ENCODE measurements around the gene MAPK6. TPM values are rescaled to one million over a fixed set of nuclear protein-coding genes. Genes with fewer than 3 reads are reported as not detected.

Gene MAPK6
- total and polyA plus RNA-seq, 2 of the 8 experiments (the other 6 are each of a cell fraction or from before 2014, with no cell fraction given): 22.6 to 108 TPM

DNA sequence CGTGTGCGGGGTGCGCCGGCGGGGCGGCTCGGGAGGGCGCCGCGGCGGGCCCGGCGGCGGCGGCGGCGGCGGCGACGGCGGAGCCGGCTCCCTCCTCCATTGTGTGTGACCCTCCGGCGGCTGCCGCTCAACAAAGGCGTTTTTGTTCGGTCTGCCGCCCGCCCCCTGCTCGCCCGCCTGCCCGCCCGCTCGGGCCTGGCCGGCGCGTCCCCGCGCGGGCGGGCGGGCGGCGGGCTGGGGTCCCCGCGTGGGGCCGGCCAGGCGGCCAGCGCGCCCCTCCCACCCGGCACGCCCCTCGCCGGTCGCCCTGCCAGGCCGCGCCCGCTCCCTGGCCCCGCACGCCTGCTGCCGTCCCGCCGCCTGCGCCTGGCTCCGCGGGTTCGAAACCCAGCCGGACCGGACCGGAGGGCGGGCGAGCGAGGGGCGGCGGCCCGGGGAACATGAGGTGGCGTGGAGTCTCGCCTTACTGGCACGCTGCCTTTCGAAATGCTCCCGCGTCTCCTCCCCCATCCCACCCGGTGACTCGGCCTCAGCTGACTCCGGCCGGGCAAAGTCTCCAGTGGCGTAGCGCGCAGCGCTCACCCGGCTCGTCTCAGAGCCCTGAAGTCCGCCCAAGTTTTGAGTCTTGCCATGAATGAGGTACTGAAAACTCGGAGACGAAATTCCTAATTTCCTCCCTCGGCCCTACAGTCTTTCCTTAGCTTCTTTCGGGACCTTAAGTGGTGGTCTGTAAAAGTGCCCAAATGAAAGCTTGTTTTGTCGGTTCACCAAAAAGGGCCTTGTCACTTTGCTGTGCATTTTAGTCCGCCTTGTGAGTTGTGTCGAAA, 588 bp downstream of the MAPK6 start (continued):
- no peak for TF ChIP-seq RXRA (IDR thresholded peaks at IDR 0.05; ENCODE audit: insufficient read depth, low read depth, low read length)
- TF ChIP-seq EGR1 (IDR thresholded peaks at IDR 0.05; ENCODE audit: borderline replicate concordance, low read depth, low read length): no peak
- TF ChIP-seq, protein P1, sequence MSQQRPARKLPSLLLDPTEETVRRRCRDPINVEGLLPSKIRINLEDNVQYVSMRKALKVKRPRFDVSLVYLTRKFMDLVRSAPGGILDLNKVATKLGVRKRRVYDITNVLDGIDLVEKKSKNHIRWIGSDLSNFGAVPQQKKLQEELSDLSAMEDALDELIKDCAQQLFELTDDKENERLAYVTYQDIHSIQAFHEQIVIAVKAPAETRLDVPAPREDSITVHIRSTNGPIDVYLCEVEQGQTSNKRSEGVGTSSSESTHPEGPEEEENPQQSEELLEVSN (IDR thresholded peaks at IDR 0.05): no peak
- TF ChIP-seq SIN3A (conservative IDR thresholded peaks at IDR 0.05 in 1 of 2, IDR thresholded peaks at IDR 0.05 in 1 of 2; ENCODE audit: low read depth in 1 of 2, low read length in 2 of 2): no peak; a peak in 1 of 4 replicates
- TF ChIP-seq CHD1 (IDR thresholded peaks at IDR 0.05; ENCODE audit: low read depth, low read length): no peak
- TF ChIP-seq, protein P2, sequence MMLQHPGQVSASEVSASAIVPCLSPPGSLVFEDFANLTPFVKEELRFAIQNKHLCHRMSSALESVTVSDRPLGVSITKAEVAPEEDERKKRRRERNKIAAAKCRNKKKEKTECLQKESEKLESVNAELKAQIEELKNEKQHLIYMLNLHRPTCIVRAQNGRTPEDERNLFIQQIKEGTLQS (IDR thresholded peaks at IDR 0.05; ENCODE audit: insufficient read depth, low read depth, low read length): no peak
- no peak for TF ChIP-seq JUN (IDR thresholded peaks at IDR 0.05; ENCODE audit: low read depth, low read length)
- TF ChIP-seq MAFK (IDR thresholded peaks at IDR 0.05; ENCODE audit: low read depth, low read length): no peak
- no peak for TF ChIP-seq TCF12 (IDR thresholded peaks at IDR 0.05; ENCODE audit: low read depth, low read length)
- TF ChIP-seq ASH2L (IDR thresholded peaks at IDR 0.05; ENCODE audit: low read length): peak; percentile 58
- 0 out of 2 replicates have a peak, but pooled peaks have one; percentile 12 for TF ChIP-seq RBBP5 (IDR thresholded peaks at IDR 0.05; ENCODE audit: borderline replicate concordance, low read depth, low read length)
- TF ChIP-seq KDM1A (IDR thresholded peaks at IDR 0.05; ENCODE audit: borderline replicate concordance, low read length): no peak
- peak; percentile 64 for TF ChIP-seq POLR2AphosphoS5 (IDR thresholded peaks at IDR 0.05; ENCODE audit: low read depth, low read length)
- TF ChIP-seq, protein P3, sequence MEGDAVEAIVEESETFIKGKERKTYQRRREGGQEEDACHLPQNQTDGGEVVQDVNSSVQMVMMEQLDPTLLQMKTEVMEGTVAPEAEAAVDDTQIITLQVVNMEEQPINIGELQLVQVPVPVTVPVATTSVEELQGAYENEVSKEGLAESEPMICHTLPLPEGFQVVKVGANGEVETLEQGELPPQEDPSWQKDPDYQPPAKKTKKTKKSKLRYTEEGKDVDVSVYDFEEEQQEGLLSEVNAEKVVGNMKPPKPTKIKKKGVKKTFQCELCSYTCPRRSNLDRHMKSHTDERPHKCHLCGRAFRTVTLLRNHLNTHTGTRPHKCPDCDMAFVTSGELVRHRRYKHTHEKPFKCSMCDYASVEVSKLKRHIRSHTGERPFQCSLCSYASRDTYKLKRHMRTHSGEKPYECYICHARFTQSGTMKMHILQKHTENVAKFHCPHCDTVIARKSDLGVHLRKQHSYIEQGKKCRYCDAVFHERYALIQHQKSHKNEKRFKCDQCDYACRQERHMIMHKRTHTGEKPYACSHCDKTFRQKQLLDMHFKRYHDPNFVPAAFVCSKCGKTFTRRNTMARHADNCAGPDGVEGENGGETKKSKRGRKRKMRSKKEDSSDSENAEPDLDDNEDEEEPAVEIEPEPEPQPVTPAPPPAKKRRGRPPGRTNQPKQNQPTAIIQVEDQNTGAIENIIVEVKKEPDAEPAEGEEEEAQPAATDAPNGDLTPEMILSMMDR (IDR thresholded peaks at IDR 0.05; ENCODE audit: control extremely low read depth in 1 of 3, insufficient read depth in 1 of 3, low read depth in 1 of 3, low read length in 3 of 3): no peak
- TF ChIP-seq, protein P4, sequence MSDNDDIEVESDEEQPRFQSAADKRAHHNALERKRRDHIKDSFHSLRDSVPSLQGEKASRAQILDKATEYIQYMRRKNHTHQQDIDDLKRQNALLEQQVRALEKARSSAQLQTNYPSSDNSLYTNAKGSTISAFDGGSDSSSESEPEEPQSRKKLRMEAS (IDR thresholded peaks at IDR 0.05): peak; percentile 43

Measured in H1 (cell line).